ENCODE results near the gene ATP5F1D.

ATP5F1D gene

DNA sequence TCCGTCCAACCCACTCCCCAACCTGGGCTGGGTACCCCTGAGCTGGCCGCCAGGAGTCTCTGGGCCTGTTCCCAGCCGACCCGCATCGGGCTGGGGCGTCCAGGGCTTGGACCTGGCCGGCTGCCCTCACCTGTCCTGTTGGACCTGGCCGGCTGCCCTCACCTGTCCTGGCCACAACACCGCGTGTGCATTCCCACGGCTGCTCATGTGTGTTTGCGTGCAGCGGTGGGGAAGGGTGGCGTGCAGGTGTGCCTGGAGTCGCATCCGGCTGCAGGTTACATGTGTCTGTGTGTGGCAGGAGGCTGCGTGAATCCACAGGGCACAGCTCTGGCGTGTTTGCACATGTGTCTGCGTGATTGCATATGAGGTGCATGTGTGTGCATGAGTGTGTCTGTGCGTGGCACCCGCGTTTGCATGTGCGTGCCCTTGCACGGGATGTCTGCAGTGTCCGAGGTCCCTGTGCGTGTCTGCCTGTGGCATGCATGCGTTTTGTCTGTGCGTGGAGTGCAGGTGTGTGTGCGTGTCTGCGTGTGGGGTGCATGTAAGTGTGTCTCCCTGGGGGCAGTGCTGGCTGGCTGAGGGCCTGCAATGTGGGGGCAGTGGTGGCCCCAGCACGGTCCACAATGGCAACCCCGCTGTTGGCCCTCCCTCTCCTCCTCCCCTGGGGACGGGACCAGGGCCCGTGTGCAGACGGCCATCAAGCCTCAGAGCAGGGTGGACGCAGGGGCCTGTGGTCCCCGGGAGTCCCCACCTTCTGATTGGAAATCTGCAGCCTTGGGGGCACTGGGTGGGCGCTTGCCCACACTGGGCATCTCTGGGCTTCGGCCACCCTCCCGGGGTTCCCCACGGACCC lies 47.5 kb downstream of the ATP5F1D start:
- Histone ChIP-seq H3K4me3 (ENCODE audit: low read depth, low read length) (no peak overlapping the region), H3K27me3 (ENCODE audit: control insufficient read depth, insufficient read depth, low read length) (no peaks in the 10 kb centered on the region)
- TF ChIP-seq, protein P1, sequence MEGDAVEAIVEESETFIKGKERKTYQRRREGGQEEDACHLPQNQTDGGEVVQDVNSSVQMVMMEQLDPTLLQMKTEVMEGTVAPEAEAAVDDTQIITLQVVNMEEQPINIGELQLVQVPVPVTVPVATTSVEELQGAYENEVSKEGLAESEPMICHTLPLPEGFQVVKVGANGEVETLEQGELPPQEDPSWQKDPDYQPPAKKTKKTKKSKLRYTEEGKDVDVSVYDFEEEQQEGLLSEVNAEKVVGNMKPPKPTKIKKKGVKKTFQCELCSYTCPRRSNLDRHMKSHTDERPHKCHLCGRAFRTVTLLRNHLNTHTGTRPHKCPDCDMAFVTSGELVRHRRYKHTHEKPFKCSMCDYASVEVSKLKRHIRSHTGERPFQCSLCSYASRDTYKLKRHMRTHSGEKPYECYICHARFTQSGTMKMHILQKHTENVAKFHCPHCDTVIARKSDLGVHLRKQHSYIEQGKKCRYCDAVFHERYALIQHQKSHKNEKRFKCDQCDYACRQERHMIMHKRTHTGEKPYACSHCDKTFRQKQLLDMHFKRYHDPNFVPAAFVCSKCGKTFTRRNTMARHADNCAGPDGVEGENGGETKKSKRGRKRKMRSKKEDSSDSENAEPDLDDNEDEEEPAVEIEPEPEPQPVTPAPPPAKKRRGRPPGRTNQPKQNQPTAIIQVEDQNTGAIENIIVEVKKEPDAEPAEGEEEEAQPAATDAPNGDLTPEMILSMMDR (IDR thresholded peaks at IDR 0.05): no peak

DNA sequence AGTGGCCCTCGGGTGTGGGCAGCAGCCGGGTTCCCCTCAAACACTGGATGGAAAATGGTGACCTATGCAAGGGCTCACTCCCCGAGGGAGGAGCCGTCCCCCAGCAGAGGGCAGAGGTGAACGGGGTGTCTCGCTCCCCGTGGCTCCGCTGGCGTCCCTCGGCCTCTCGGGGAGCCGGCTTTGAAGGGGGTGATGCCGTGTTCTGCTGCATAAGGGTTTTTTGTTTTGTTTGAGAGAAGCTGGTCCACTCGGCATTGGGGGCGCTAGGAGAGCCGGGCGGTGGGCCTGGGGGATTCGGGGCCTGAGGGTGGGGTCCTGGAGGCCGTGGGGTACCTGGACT lies 48.1 kb downstream of the ATP5F1D start:
- Histone ChIP-seq H3K4me3 (ENCODE audit: low read depth, low read length) (no peak overlapping the region), H2AFZ (no peak overlapping the region), H3K27ac (no peak overlapping the region), H3K27me3 (ENCODE audit: control insufficient read depth, insufficient read depth, low read length) (no peaks in the 10 kb centered on the region), H3K9me3 (ENCODE audit: control insufficient read depth, low read length) (no peaks in the 10 kb centered on the region), H3K4me1 (peaks cover 3% of the 10 kb centered on the region), H3K9ac (no peak overlapping the region), H3K79me2 (no peaks in the 10 kb centered on the region), H3K4me2 (ENCODE audit: low read length) (no peak overlapping the region), H3K36me3 (ENCODE audit: control insufficient read depth, insufficient read depth, low read length) (no peaks in the 10 kb centered on the region)
- TF ChIP-seq, protein P1 (IDR thresholded peaks at IDR 0.05): no peak

More for the DNA sequence above, 47.5 kb downstream of the ATP5F1D start:
- Histone ChIP-seq H3K9me3 (ENCODE audit: control insufficient read depth, low read length) (no peaks in the 10 kb centered on the region), H3K79me2 (no peaks in the 10 kb centered on the region), H3K27ac (no peak overlapping the region), H2AFZ (no peak overlapping the region), H3K4me2 (ENCODE audit: low read length) (peak overlapping the region; percentile 6), H3K9ac (no peak overlapping the region), H3K36me3 (ENCODE audit: control insufficient read depth, insufficient read depth, low read length) (no peaks in the 10 kb centered on the region), H3K4me1 (peaks cover 3% of the 10 kb centered on the region)

DNA sequence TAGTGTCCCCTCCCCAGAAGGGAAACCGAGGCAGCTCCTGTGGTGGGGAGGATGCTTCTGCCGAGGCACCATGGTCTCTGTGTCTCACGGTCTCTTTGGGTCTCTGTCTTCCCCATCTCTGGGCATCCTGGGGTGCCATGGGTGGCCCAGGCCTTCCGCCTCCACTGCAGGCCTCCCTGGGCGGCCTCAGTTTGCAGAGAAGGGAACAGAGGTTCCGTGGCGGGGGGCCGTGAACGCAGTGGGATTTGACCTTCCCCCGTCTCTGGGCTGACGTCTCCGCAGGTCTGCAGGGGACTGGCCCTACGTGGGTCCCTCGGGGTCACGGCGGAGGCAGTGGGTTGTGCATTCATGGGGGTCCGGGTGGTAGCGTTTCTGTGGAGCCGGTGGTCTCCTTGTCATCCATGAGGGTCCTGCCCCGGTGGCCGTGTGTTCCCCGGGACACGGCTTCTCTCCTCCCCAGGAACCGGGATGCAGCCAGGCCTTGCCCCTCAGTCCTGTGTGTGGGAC lies 48.7 kb downstream of the ATP5F1D start:
- Histone ChIP-seq H3K27me3 (ENCODE audit: control insufficient read depth, insufficient read depth, low read length) (no peaks in the 10 kb centered on the region), H3K79me2 (no peaks in the 10 kb centered on the region)

DNA sequence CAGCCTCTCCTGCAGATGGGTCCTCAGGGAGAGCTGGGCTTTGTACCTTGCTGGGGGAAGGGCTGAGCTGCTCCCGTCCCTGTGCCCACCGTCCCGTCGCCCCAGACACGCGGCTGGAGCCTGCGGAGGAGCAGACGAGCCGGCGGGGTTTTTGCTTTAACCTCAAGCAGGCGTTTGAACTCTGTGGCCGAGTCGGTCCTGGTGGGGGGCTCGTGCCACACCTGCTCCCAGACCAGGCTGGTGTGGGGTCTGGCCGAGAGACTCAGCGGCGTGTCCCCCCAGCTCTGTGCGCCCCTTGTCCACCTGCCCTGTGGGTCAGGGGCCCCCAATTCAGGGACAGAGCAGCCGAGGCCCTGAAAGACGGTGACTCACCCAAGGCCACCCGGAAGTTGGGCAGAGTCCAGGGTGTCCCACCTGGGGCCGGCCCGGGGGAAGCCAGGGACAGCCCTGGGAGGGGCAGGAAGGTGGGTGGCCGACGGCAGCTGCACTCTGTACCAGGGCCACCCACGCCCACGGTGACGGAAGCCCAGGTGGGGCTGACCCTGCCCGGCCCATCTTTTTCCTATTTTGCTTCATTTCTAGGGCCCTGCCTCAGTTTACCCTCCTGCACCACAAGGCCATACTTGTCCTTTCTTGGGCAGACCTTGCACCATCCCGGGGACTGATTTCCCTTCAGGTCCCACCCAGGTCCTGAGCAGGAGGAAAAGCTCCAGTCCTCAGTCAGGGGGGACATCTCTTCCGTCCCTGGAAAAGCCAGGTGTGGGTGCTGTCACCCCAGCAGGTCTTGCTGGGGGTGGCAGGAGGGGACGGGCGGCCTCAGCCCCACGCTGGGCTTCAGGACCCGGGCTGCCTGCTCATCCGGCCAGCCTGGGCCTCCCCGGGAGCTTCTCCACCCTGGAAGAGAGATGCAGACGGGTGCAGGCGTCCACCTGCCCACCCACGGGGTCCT lies 49.4 kb downstream of the ATP5F1D start:
- Histone ChIP-seq H3K27ac (no peak overlapping the region), H3K4me1 (peaks cover 7% of the 10 kb centered on the region), H3K9ac (no peak overlapping the region), H3K79me2 (no peaks in the 10 kb centered on the region), H3K4me3 (ENCODE audit: low read depth, low read length) (no peak overlapping the region), H3K27me3 (ENCODE audit: control insufficient read depth, insufficient read depth, low read length) (no peaks in the 10 kb centered on the region), H2AFZ (no peak overlapping the region), H3K4me2 (ENCODE audit: low read length) (no peak overlapping the region), H3K36me3 (ENCODE audit: control insufficient read depth, insufficient read depth, low read length) (no peaks in the 10 kb centered on the region), H3K9me3 (ENCODE audit: control insufficient read depth, low read length) (no peaks in the 10 kb centered on the region)
- TF ChIP-seq, protein P1 (IDR thresholded peaks at IDR 0.05): no peak

More for the DNA sequence above, 48.7 kb downstream of the ATP5F1D start:
- H3K9me3 ChIP-seq (ENCODE audit: control insufficient read depth, low read length): no peaks in the 10 kb centered on the region
- H2AFZ ChIP-seq: no peak overlapping the region
- H3K36me3 ChIP-seq (ENCODE audit: control insufficient read depth, insufficient read depth, low read length): no peaks in the 10 kb centered on the region
- H3K4me3 ChIP-seq (ENCODE audit: low read depth, low read length): no peak overlapping the region
- H3K9ac ChIP-seq: no peak overlapping the region
- no peak overlapping the region for H3K27ac ChIP-seq
- H3K4me2 ChIP-seq (ENCODE audit: low read length): no peak overlapping the region
- TF ChIP-seq, protein P1 (IDR thresholded peaks at IDR 0.05): no peak
- peaks cover 3% of the 10 kb centered on the region for H3K4me1 ChIP-seq
